AG10803 (cell line): ENCODE measurements around the gene TM2D3.

Experiments used
- DNase-seq: peaks from one replicate; pipeline ENCODE4 v3.0.0; 2010; ENCODE audit warnings: low read depth
- H3K4me3 ChIP-seq: 2 replicates; pipeline ENCODE4 v1.5.1; 2011; ENCODE audit warnings: mild to moderate bottlenecking, low read length, control low read depth
- CTCF ChIP-seq: conservative IDR thresholded peaks from 2 replicates; pipeline ENCODE4 v1.5.1; 2011; ENCODE audit warnings: mild to moderate bottlenecking, low read length, control low read depth, inconsistent platforms

TM2D3 gene

GRCh38 chr15:101648356-101648755 lies 3.8 kb downstream of the TM2D3 start:
- DNase-seq = no peak
- TF ChIP-seq CTCF = no peak
- H3K4me3 ChIP-seq = no peak overlapping the region

DNA sequence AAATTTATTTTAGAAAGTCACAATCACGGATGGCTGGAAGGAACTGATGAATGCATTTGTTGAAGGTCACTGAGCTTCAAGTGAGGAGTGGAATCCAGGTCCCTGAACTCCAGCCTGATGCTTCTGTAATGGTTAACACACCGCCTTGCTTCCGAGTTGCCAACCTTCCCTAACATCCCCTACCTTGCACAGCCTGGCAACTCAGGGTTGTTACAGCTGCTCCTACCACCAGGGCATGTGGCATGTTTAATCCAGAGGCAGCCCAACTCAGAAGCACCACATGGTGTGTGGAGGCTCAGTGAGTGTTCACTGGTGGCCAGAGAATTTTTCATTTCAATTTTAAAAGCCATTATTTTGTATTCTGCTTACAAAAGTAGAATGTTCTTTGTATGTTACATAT lies 4.9 kb downstream of the TM2D3 start:
- no peak for TF ChIP-seq CTCF
- no peak overlapping the region for H3K4me3 ChIP-seq
- DNase-seq = no peak

GRCh38 chr15:101646672-101647071 lies 5.5 kb downstream of the TM2D3 start:
- TF ChIP-seq CTCF = no peak

DNA sequence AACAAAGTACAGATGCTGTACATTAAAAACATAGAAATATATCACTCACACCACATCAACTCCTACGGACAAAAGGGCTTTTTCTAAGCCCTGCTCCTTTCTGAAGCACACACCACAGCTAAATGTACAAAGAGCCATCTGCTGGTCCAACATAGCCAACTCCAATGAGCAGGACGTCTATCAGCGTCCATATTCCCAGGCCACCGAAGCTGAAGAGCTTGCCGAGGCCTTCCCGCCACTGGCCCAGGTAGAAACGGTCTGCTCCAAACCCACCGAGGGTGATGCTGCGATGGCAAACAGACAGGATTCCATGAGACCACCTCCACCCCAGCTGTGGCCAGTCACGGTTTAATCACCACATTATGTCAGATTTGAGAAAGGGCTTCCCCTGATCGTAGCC lies 9.8 kb downstream of the TM2D3 start:
- no peak for TF ChIP-seq CTCF
- no peak overlapping the region for H3K4me3 ChIP-seq
- DNase-seq = no peak

More at GRCh38 chr15:101646672-101647071, 5.5 kb downstream of the TM2D3 start:
- DNase-seq = peak; percentile 55
- H3K4me3 ChIP-seq = no peak overlapping the region

- TF ChIP-seq CTCF = no peak
- H3K4me3 ChIP-seq = no peak overlapping the region
- peak; percentile 35 for DNase-seq
Measured at GRCh38 chr15:101641894-101642293, 10.3 kb downstream of the TM2D3 start.

DNA sequence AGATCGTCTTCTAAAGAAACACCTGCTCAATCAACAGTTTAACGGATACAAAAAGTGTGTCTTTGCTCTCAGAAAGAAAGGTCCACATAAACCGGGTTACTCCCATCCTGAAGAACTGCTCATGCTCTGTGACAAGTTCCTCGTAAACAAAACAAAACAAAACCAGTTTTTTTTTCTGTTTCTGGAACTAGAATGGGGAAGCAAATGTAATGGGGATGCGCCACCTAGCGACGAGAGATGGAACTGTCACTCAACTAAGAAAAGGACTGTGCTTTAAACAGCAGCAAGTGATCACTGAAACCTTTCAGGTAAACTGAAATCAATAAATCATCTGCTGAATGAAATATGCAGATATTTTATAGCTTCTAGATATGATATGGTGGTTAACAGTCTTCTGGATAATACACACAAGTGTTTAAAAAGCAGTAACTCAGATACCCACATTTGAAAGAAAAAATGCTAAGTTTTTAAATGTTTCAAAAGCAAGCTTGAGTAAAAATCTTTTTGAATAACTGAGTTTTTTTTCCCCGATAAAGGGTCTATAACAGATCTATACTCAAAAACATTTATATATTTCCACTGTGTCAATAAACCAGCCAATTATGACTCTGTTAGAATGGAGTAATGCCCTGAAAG lies 10.9 kb downstream of the TM2D3 start:
- no peak overlapping the region for H3K4me3 ChIP-seq
- DNase-seq = peak; percentile 70
- peak; percentile 98 for TF ChIP-seq CTCF

- no peak overlapping the region for H3K4me3 ChIP-seq
- DNase-seq = no peak
- no peak for TF ChIP-seq CTCF
Measured at GRCh38 chr15:101639667-101640066, 12.5 kb downstream of the TM2D3 start.
